ENCODE measurements around the gene KIAA1217. TPM values are rescaled to one million over a fixed set of nuclear protein-coding genes. Genes with fewer than 3 reads are reported as not detected.

KIAA1217 gene
- total and polyA plus RNA-seq, 12 donors: 6.9 to 49.5 (median 38.4) TPM

- Histone ChIP-seq H3K4me1 (peaks cover 0 to 11% (median 6%) of the 10 kb centered on the region in 9 donors), H3K27me3 (no peaks in the 10 kb centered on the region), H3K4me3 (no peak overlapping the region), H3K9me3 (no peaks in the 10 kb centered on the region), H3K27ac (peak overlapping the region in 2 of 10 donors; percentile 2 to 10), H3K36me3 (peaks cover 0 to 94% (median 29%) of the 10 kb centered on the region in 9 donors)
- 72 to 79% methylated on average over 7 of the region's 7 CpGs for WGBS, 2 donors
- DNase-seq: no peak
- TF ChIP-seq CTCF (IDR thresholded peaks at IDR 0.05): no peak
- intact Hi-C loops (cut with DNase I): loop anchor here in 9 of 10 donors (2.0 to 10.0 kb wide), 10 partner anchors 124 to 526 kb away; partner anchors contain the start of gene KIAA1217 (in 1 of the 9)
- peak in 1 of 8 donors; percentile 39 for ATAC-seq
These were observed 309.5 kb downstream of the KIAA1217 start for GRCh38 chr10:24518411-24518810.

- intact Hi-C loops (cut with DNase I): loop anchor here in 9 of 10 donors (2.0 to 10.0 kb wide), 10 partner anchors 124 to 527 kb away; partner anchors contain the start of gene KIAA1217 (in 1 of the 9)
- peak; percentile 69 to 85 (median 75) for TF ChIP-seq CTCF (IDR thresholded peaks at IDR 0.05)
- H3K27ac ChIP-seq: peak overlapping the region in 2 of 10 donors; percentile 2 to 10
These were observed 310.2 kb downstream of the KIAA1217 start for GRCh38 chr10:24518981-24519597.

GRCh38 chr10:24519950-24520349 is 311.0 kb downstream of the KIAA1217 start:
- Histone ChIP-seq H3K27me3 (no peaks in the 10 kb centered on the region), H3K9me3 (no peaks in the 10 kb centered on the region), H3K36me3 (peaks cover 0 to 94% (median 35%) of the 10 kb centered on the region in 9 donors), H3K4me1 (peaks cover 0 to 11% (median 6%) of the 10 kb centered on the region in 9 donors), H3K27ac (no peak overlapping the region), H3K4me3 (no peak overlapping the region)
- ATAC-seq: no peak
- 80 to 81% methylated on average over 14 of the region's 14 CpGs for WGBS, 2 donors
- TF ChIP-seq CTCF (IDR thresholded peaks at IDR 0.05): no peak
- intact Hi-C loops (cut with DNase I): loop anchor here in 9 of 10 donors (2.0 to 10.0 kb wide), 10 partner anchors 125 to 528 kb away; partner anchors contain the start of gene KIAA1217 (in 1 of the 9)
- no peak for DNase-seq

More at GRCh38 chr10:24518981-24519597, 310.2 kb downstream of the KIAA1217 start:
- Histone ChIP-seq H3K4me3 (no peak overlapping the region), H3K36me3 (peaks cover 0 to 94% (median 31%) of the 10 kb centered on the region in 9 donors), H3K4me1 (peaks cover 0 to 11% (median 6%) of the 10 kb centered on the region in 9 donors), H3K9me3 (no peaks in the 10 kb centered on the region), H3K27me3 (no peaks in the 10 kb centered on the region)
- WGBS, 2 donors: 24% methylated on average over 15 of the region's 15 CpGs
- DNase-seq (peak; percentile 18 to 75), ATAC-seq (peak; percentile 21 to 77 (median 68))

- Histone ChIP-seq H3K9me3 (no peaks in the 10 kb centered on the region), H3K4me3 (no peak overlapping the region), H3K27ac (no peak overlapping the region), H3K27me3 (no peaks in the 10 kb centered on the region), H3K4me1 (peaks cover 0 to 23% (median under 1%) of the 10 kb centered on the region in 9 donors), H3K36me3 (peaks cover 0 to 100% (median 41%) of the 10 kb centered on the region in 9 donors)
- intact Hi-C loops (cut with DNase I): no loop called here
- 92 to 97% methylated on average over 17 of the region's 17 CpGs for WGBS, 2 donors
- DNase-seq (no peak), ATAC-seq (peak in 1 of 8 donors; percentile 22)
- no peak for TF ChIP-seq CTCF (IDR thresholded peaks at IDR 0.05)
These were observed 315.4 kb downstream of the KIAA1217 start for GRCh38 chr10:24524314-24524713.

Measured in heart right ventricle (tissue), 16 donors.